Trophoblast cell (in vitro differentiated cells and primary cell): ENCODE data around the gene NF1.

ENCODE experiments used
- DNase-seq, 2 donors: peaks; one replicate each; pipeline ENCODE4 v3.0.0-alpha.2; 2016
- H2AFZ ChIP-seq: 2 replicates; pipeline ENCODE4 v1.6.1; 2013; ENCODE audit warnings: low read length, moderate library complexity, mild to moderate bottlenecking; ENCODE audit not compliant: insufficient read depth, poor library complexity
- H2AK5ac ChIP-seq: 2 replicates; pipeline ENCODE4 v1.6.1; 2013; ENCODE audit warnings: mild to moderate bottlenecking, low read length
- H2BK120ac ChIP-seq: 2 replicates; pipeline ENCODE4 v1.6.1; 2013; ENCODE audit warnings: low read length, mild to moderate bottlenecking, moderate library complexity; ENCODE audit not compliant: insufficient read depth, poor library complexity
- H2BK12ac ChIP-seq: 2 replicates; pipeline ENCODE4 v1.6.1; 2013; ENCODE audit warnings: mild to moderate bottlenecking, low read length, moderate library complexity
- H2BK5ac ChIP-seq: 2 replicates; pipeline ENCODE4 v1.6.1; 2013; ENCODE audit warnings: low read length, low read depth, moderate library complexity, mild to moderate bottlenecking; ENCODE audit not compliant: poor library complexity
- H3K14ac ChIP-seq: 2 replicates; pipeline ENCODE4 v1.6.1; 2013; ENCODE audit warnings: mild to moderate bottlenecking, low read length
- H3K18ac ChIP-seq: 2 replicates; pipeline ENCODE4 v1.6.1; 2013; ENCODE audit warnings: mild to moderate bottlenecking, low read length
- H3K23ac ChIP-seq: 2 replicates; pipeline ENCODE4 v1.6.1; 2013; ENCODE audit warnings: low read length
- H3K27ac ChIP-seq: 2 replicates; pipeline ENCODE4 v1.5.1; 2013; ENCODE audit warnings: low read depth, mild to moderate bottlenecking, inconsistent platforms, low read length, moderate library complexity
- H3K27me3 ChIP-seq: 2 replicates; pipeline ENCODE4 v1.6.1; 2013; ENCODE audit warnings: inconsistent platforms, mild to moderate bottlenecking, low read length, moderate library complexity; ENCODE audit not compliant: insufficient read depth
- H3K36me3 ChIP-seq, 2 experiments: 1 replicate in 1 of 2; 2 replicates in 1 of 2; pipeline ENCODE4 v1.6.1; 2013; ENCODE audit warnings: low read length in 2 of 2, mild to moderate bottlenecking in 2 of 2, moderate library complexity in 1 of 2; ENCODE audit not compliant: insufficient read depth in 2 of 2, control insufficient read depth in 1 of 2
- H3K4ac ChIP-seq: 2 replicates; pipeline ENCODE4 v1.6.1; 2013; ENCODE audit warnings: low read depth, mild to moderate bottlenecking, low read length, moderate library complexity
- H3K4me1 ChIP-seq, 2 experiments: 1 replicate in 1 of 2; 2 replicates in 1 of 2; pipeline ENCODE4 v1.6.1; 2013; ENCODE audit warnings: low read length in 2 of 2, mild to moderate bottlenecking in 2 of 2, moderate library complexity in 1 of 2; ENCODE audit not compliant: insufficient read depth in 2 of 2, control insufficient read depth in 1 of 2
- H3K4me2 ChIP-seq: 2 replicates; pipeline ENCODE4 v1.6.1; 2013; ENCODE audit warnings: inconsistent platforms, mild to moderate bottlenecking, low read length, moderate library complexity
- H3K4me3 ChIP-seq: 2 replicates; pipeline ENCODE4 v1.5.1; 2013; ENCODE audit warnings: mild to moderate bottlenecking, low read depth, low read length, inconsistent platforms
- H3K79me1 ChIP-seq: one replicate; pipeline ENCODE4 v1.6.1; 2013; ENCODE audit warnings: low read length
- H3K79me2 ChIP-seq: 2 replicates; pipeline ENCODE4 v1.6.1; 2013; ENCODE audit warnings: low read length, mild to moderate bottlenecking; ENCODE audit not compliant: control insufficient read depth, insufficient read depth, poor library complexity
- H3K9ac ChIP-seq: 2 replicates; pipeline ENCODE4 v1.6.1; 2013; ENCODE audit warnings: mild to moderate bottlenecking, low read length
- H3K9me3 ChIP-seq: 2 replicates; pipeline ENCODE4 v1.6.1; 2013; ENCODE audit warnings: low read depth, mild to moderate bottlenecking, control low read depth, inconsistent platforms, low read length; ENCODE audit not compliant: insufficient read depth
- H4K12ac ChIP-seq: 2 replicates; pipeline ENCODE4 v1.6.1; 2013; ENCODE audit warnings: low read depth, mild to moderate bottlenecking, low read length, moderate library complexity
- H4K8ac ChIP-seq: 2 replicates; pipeline ENCODE4 v1.6.1; 2013; ENCODE audit warnings: low read depth, mild to moderate bottlenecking, low read length, moderate library complexity
- H4K91ac ChIP-seq: one replicate; pipeline ENCODE4 v1.6.1; 2013; ENCODE audit warnings: low read depth, mild to moderate bottlenecking, low read length, moderate library complexity
- WGBS: extraction: QIAGEN DNeasy Blood & Tissue Kit; methylation state at CpG from one replicate; pipeline ENCODE4 v1.1.7; 2013; ENCODE audit warnings: missing lambda C conversion rate; ENCODE audit not compliant: insufficient read length, insufficient coverage; ENCODE audit errors: extremely low coverage; 5-methylcytosine and 5-hydroxymethylcytosine counted together

NF1 gene

GRCh38 chr17:31092475-31093064 is 2.2 kb upstream of the NF1 start:
- H3K18ac ChIP-seq, result no peak overlapping the region
- H2AFZ ChIP-seq, result no peak overlapping the region
- H2AK5ac ChIP-seq, result no peak overlapping the region
- no peaks in the 10 kb centered on the region for H3K36me3 ChIP-seq
- peak in 1 of 2 donors; percentile 41 for DNase-seq
- no peak overlapping the region for H3K4me3 ChIP-seq
- H3K14ac ChIP-seq, result no peak overlapping the region
- peak overlapping the region; percentile 62 for H3K9ac ChIP-seq
- H4K12ac ChIP-seq, result no peak overlapping the region
- no peaks in the 10 kb centered on the region for H3K27me3 ChIP-seq
- H3K79me2 ChIP-seq, result peaks cover 9% of the 10 kb centered on the region
- H3K4me1 ChIP-seq, result peaks cover 0 to 4% of the 10 kb centered on the region in 2 experiments
- no peak overlapping the region for H2BK5ac ChIP-seq
- no peak overlapping the region for H2BK120ac ChIP-seq
- no peak overlapping the region for H4K91ac ChIP-seq
- no peak overlapping the region for H2BK12ac ChIP-seq
- H3K79me1 ChIP-seq, result peaks cover 8% of the 10 kb centered on the region
- no peak overlapping the region for H3K4me2 ChIP-seq
- H3K9me3 ChIP-seq, result no peaks in the 10 kb centered on the region
- peak overlapping the region; percentile 43 for H3K23ac ChIP-seq
- WGBS, result no CpG with 5 or more reads among the region's 1 CpG
- no peak overlapping the region for H4K8ac ChIP-seq
- no peak overlapping the region for H3K27ac ChIP-seq
- H3K4ac ChIP-seq, result no peak overlapping the region

GRCh38 chr17:31093866-31094599 is 744 bp upstream of the NF1 start:
- Histone ChIP-seq H3K23ac (no peak overlapping the region), H3K27me3 (no peaks in the 10 kb centered on the region), H3K18ac (no peak overlapping the region), H3K9me3 (no peaks in the 10 kb centered on the region), H3K4me2 (peak overlapping the region; percentile 64), H3K9ac (no peak overlapping the region), H4K8ac (peak overlapping the region; percentile 73), H3K14ac (no peak overlapping the region), H3K4ac (peak overlapping the region; percentile 24), H4K12ac (peak overlapping the region; percentile 78), H2BK120ac (peak overlapping the region; percentile 20), H3K79me2 (peaks cover 9% of the 10 kb centered on the region), H2BK5ac (peak overlapping the region; percentile 56), H3K4me3 (peak overlapping the region; percentile 53), H2AK5ac (no peak overlapping the region), H3K4me1 (peaks cover 0 to 4% of the 10 kb centered on the region in 2 experiments), H2AFZ (no peak overlapping the region), H3K27ac (peak overlapping the region; percentile 72), H4K91ac (peak overlapping the region; percentile 56), H3K79me1 (peaks cover 8% of the 10 kb centered on the region), H3K36me3 (no peaks in the 10 kb centered on the region), H2BK12ac (no peak overlapping the region)
- WGBS, result 100% methylated on average over 1 of the region's 17 CpGs
- DNase-seq, result no peak

- H3K79me1 ChIP-seq, result peaks cover 8% of the 10 kb centered on the region
- peak overlapping the region; percentile 99 for H4K91ac ChIP-seq
- peak overlapping the region; percentile 84 for H3K4me2 ChIP-seq
- peak overlapping the region; percentile 83 for H2AFZ ChIP-seq
- H3K36me3 ChIP-seq, result no peaks in the 10 kb centered on the region
- no peaks in the 10 kb centered on the region for H3K9me3 ChIP-seq
- no peaks in the 10 kb centered on the region for H3K27me3 ChIP-seq
- peak overlapping the region; percentile 99 for H2AK5ac ChIP-seq
- peak overlapping the region; percentile 99 for H3K4ac ChIP-seq
- H2BK120ac ChIP-seq, result peak overlapping the region; percentile 99
- H3K79me2 ChIP-seq, result peaks cover 9% of the 10 kb centered on the region
- H3K27ac ChIP-seq, result peak overlapping the region; percentile 95
- no peak overlapping the region for H3K23ac ChIP-seq
- DNase-seq, result peak; percentile 9 to 39
- no CpG with 5 or more reads among the region's 45 CpGs for WGBS
- no peak overlapping the region for H2BK12ac ChIP-seq
- H3K18ac ChIP-seq, result peak overlapping the region; percentile 100
- peak overlapping the region; percentile 99 for H4K8ac ChIP-seq
- H2BK5ac ChIP-seq, result peak overlapping the region; percentile 98
- peak overlapping the region; percentile 93 for H3K4me3 ChIP-seq
- peak overlapping the region; percentile 100 for H3K14ac ChIP-seq
- peak overlapping the region; percentile 95 for H3K9ac ChIP-seq
- H3K4me1 ChIP-seq, result peaks cover 0 to 4% of the 10 kb centered on the region in 2 experiments
- peak overlapping the region; percentile 95 for H4K12ac ChIP-seq
Measured at GRCh38 chr17:31095236-31096105, 694 bp downstream of the NF1 start.

DNA sequence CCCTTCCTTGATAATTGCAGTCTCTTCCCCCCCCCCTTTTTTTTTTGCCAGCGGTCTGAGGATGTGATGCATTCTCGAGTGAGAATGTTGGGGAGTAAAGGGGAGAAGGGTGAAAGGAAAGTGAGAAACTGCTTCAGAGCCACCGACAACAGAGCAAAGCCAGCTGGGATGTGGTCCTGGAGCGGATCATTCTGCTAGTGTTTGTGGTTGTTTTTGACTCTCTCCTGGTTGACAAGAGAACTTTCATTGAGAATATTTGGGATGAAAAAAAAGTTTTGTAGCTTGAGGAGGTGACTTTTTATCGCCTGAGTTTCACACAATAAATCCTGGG is 1.3 kb downstream of the NF1 start:
- peaks cover 0 to 4% of the 10 kb centered on the region in 2 experiments for H3K4me1 ChIP-seq
- no peaks in the 10 kb centered on the region for H3K27me3 ChIP-seq
- H3K23ac ChIP-seq, result no peak overlapping the region
- no peak overlapping the region for H2AK5ac ChIP-seq
- H3K4me3 ChIP-seq, result peak overlapping the region; percentile 93
- peak overlapping the region; percentile 95 for H3K27ac ChIP-seq
- no CpG with 5 or more reads among the region's 5 CpGs for WGBS
- no peak overlapping the region for H2BK5ac ChIP-seq
- no peak overlapping the region for H3K18ac ChIP-seq
- no peak overlapping the region for H3K14ac ChIP-seq
- H3K36me3 ChIP-seq, result no peaks in the 10 kb centered on the region
- H2AFZ ChIP-seq, result no peak overlapping the region
- peaks cover 8% of the 10 kb centered on the region for H3K79me1 ChIP-seq
- no peak overlapping the region for H2BK120ac ChIP-seq
- H4K12ac ChIP-seq, result no peak overlapping the region
- DNase-seq, result no peak
- H3K9ac ChIP-seq, result no peak overlapping the region
- H3K4me2 ChIP-seq, result peak overlapping the region; percentile 84
- H4K8ac ChIP-seq, result no peak overlapping the region
- H3K79me2 ChIP-seq, result peaks cover 9% of the 10 kb centered on the region
- H3K4ac ChIP-seq, result no peak overlapping the region
- no peak overlapping the region for H2BK12ac ChIP-seq
- H3K9me3 ChIP-seq, result no peaks in the 10 kb centered on the region
- no peak overlapping the region for H4K91ac ChIP-seq
